Measurements from ENCODE around the gene GCNA.

The GCNA gene

GRCh38 chrX:71616672-71617529 is 38.7 kb downstream of the GCNA start:
- DNase-seq = no peak

- DNase-seq = no peak
These were observed 39.5 kb downstream of the GCNA start for GRCh38 chrX:71617742-71618141.

- DNase-seq = no peak
These were observed 40.1 kb downstream of the GCNA start, which contains the start of gene CXCR3 for GRCh38 chrX:71618303-71618721. TSS of gene CXCR3 (minus strand) at chrX:71618511. CDS start at chrX:71618449, 62 bp downstream.

- DNase-seq = no peak
These were observed 40.5 kb downstream of the GCNA start for GRCh38 chrX:71618787-71619186.

GRCh38 chrX:71619193-71619592 is 41.0 kb downstream of the GCNA start:
- DNase-seq = no peak

GRCh38 chrX:71619986-71620385 is 41.7 kb downstream of the GCNA start:
- no peak for DNase-seq

GRCh38 chrX:71621603-71622002 is 43.4 kb downstream of the GCNA start:
- DNase-seq = no peak

GRCh38 chrX:71622032-71622575 is 43.9 kb downstream of the GCNA start:
- DNase-seq = no peak

GRCh38 chrX:71622576-71623450 is 44.6 kb downstream of the GCNA start:
- peak in 1 of 3 experiments; percentile 26 for DNase-seq

- no peak for DNase-seq
These were observed 45.5 kb downstream of the GCNA start for GRCh38 chrX:71623714-71624113.

GRCh38 chrX:71625471-71625870 is 47.2 kb downstream of the GCNA start:
- DNase-seq = no peak

- DNase-seq = no peak
These were observed 48.3 kb downstream of the GCNA start for GRCh38 chrX:71626576-71626975.

- no peak for DNase-seq
These were observed 49.6 kb downstream of the GCNA start for GRCh38 chrX:71627588-71628404.

GRCh38 chrX:71629467-71629866 is 51.2 kb downstream of the GCNA start:
- DNase-seq = no peak

- peak; percentile 52 to 91 (median 80) for DNase-seq
These were observed 54.9 kb downstream of the GCNA start for GRCh38 chrX:71632923-71633657.

GRCh38 chrX:71634366-71634765 is 56.1 kb downstream of the GCNA start:
- DNase-seq = no peak

- peak; percentile 21 to 65 (median 42) for DNase-seq
These were observed 58.4 kb downstream of the GCNA start for GRCh38 chrX:71636438-71637252.

GRCh38 chrX:71637253-71637618 is 59.0 kb downstream of the GCNA start:
- peak in 1 of 3 experiments; percentile 42 for DNase-seq

- no peak for DNase-seq
These were observed 59.6 kb downstream of the GCNA start for GRCh38 chrX:71637848-71638247.

GRCh38 chrX:71638409-71638808 is 60.2 kb downstream of the GCNA start:
- DNase-seq = no peak

- DNase-seq = no peak
These were observed 61.8 kb downstream of the GCNA start for GRCh38 chrX:71640002-71640401.
